HL-60 (cell line): ENCODE data around the gene CCDC85C.

Source experiments
- CTCF ChIP-seq: IDR thresholded peaks from one replicate; pipeline ENCODE4 v1.5.1; 2011; ENCODE audit warnings: low read length, control low read depth, inconsistent platforms; ENCODE audit not compliant: insufficient read depth
- GABPA ChIP-seq: IDR thresholded peaks from 2 replicates; pipeline ENCODE4 v1.6.1; 2012; ENCODE audit warnings: low read depth
- POLR2AphosphoS5 ChIP-seq: IDR thresholded peaks from 2 replicates; pipeline ENCODE4 v1.6.1; 2012; ENCODE audit warnings: low read depth
- TF ChIP-seq, protein P1 (sequence below): IDR thresholded peaks from 2 replicates; pipeline ENCODE4 v1.6.1; 2012; ENCODE audit warnings: low read depth; ENCODE audit not compliant: insufficient replicate concordance

DNA sequence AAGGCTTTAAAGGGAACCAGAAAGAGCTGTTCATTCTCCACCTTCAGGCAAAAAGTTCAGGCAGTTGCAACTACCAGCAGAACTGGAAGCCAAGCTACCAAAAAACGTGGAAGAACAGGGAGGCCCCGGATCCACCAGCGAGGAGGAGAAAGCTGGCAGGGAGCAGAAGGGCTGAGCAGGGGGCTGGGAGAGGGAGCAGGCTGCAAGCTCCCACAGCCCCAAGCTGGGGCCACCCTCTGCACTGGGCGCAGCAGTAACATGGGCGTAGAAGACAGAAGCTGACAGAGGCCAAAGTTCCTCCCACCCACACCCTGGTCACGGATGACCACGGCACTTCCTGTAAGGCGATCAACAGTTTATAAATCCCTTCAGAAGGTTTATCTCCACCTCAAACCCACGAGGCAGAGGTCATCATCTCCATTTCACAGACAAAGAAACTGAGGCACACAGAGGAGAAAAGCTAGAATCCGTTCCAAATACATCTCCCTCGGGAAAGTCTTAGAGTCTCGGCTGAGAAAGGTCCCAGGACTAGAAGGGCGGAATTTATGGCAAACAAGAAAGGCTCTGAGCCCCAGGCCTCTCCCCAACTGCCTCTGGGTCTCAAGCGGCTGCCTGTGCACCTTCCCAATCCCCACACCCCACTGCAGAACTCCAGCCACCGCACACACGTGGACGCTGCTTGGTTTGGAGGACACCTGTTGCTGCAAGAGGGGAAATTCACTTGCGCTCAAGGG is 1.8 kb downstream of the CCDC85C start:
- TF ChIP-seq CTCF (no peak), POLR2AphosphoS5 (no peak), GABPA (no peak)
- TF ChIP-seq, protein P1, sequence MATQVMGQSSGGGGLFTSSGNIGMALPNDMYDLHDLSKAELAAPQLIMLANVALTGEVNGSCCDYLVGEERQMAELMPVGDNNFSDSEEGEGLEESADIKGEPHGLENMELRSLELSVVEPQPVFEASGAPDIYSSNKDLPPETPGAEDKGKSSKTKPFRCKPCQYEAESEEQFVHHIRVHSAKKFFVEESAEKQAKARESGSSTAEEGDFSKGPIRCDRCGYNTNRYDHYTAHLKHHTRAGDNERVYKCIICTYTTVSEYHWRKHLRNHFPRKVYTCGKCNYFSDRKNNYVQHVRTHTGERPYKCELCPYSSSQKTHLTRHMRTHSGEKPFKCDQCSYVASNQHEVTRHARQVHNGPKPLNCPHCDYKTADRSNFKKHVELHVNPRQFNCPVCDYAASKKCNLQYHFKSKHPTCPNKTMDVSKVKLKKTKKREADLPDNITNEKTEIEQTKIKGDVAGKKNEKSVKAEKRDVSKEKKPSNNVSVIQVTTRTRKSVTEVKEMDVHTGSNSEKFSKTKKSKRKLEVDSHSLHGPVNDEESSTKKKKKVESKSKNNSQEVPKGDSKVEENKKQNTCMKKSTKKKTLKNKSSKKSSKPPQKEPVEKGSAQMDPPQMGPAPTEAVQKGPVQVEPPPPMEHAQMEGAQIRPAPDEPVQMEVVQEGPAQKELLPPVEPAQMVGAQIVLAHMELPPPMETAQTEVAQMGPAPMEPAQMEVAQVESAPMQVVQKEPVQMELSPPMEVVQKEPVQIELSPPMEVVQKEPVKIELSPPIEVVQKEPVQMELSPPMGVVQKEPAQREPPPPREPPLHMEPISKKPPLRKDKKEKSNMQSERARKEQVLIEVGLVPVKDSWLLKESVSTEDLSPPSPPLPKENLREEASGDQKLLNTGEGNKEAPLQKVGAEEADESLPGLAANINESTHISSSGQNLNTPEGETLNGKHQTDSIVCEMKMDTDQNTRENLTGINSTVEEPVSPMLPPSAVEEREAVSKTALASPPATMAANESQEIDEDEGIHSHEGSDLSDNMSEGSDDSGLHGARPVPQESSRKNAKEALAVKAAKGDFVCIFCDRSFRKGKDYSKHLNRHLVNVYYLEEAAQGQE = no peak
